ENCODE measurements around the gene CYP27C1.

The CYP27C1 gene

GRCh38 chr2:127154396-127154795 is 65.7 kb downstream of the CYP27C1 start:
- no peak for DNase-seq (ENCODE audit: low read depth in 1 of 2, low spot score in 1 of 2)

- DNase-seq (ENCODE audit: low read depth in 1 of 2, low spot score in 1 of 2), result no peak
Observed at GRCh38 chr2:127153691-127154158, 66.4 kb downstream of the CYP27C1 start.

DNA sequence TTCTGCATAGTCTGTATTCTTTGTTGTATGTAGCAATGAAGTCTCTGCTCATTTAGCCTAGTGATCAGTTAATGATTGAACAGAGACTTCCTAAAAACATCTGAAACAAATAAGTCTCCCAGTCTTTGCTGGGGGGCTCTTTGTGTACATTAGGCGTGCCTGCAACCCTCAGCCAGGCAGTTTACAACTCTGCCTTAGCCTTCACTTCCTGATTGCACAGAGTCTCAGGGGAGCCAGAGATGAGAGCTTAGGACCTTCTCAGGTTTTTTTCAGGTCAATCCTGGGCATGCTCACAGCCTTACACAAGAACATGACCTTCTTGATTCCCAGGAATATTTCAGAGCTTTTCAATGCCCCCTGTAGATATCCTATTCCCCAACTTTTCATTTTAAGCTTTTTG is 69.1 kb downstream of the CYP27C1 start:
- no peak for DNase-seq (ENCODE audit: low read depth in 1 of 2, low spot score in 1 of 2)

DNA sequence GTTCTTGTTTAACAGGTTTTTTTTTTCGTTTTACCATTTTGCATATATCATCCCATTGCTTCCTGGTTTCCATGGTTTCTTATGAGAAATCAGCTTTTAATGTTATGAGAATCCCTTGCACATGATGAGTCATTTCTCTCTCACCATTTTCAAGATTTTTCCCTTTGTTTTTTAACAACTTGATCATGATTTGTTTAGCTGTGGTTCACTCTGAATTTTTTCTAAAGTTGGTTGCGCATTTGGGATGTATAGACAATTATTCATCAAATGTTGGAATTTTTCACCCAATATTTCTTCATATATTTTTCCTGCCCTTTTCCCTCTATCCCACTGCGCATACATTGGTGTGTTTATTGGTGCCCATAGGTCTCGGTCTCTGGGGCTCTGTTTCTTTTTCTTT is 70.7 kb downstream of the CYP27C1 start:
- DNase-seq (ENCODE audit: low read depth in 1 of 2, low spot score in 1 of 2), result no peak

GRCh38 chr2:127146820-127147502 is 73.1 kb downstream of the CYP27C1 start:
- DNase-seq (ENCODE audit: low read depth in 1 of 2, low spot score in 1 of 2), result no peak

DNA sequence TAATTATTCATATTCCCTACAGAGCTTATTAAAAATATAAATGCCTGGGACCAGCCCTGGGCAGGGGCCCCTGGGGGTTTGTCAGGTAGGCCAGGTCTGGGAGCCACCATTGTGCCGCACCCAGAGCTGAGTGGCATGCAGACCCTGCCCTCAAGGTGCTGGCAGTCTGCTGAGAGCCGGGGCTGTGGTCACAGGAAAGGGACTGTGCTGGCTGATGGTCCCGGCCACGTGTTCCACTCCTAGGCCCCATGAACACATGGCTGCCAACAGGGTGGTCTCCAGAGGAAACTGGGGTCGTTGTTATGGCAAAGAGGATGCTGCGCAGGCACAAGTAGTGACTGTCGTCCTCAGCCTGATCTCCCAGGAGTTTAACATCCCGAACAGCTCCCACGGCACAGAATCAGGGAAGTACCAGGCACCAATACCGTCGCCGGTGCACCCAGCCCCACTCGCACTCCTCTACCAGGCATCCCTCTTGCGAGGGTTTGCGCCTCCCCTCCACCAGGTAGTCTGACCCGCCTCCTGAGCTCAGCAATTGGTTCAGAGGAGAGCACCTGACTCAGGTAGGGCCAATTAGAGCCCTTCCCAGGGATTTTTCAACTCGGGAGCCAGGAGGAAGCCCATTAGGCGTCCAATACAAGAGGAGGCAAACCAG is 73.9 kb downstream of the CYP27C1 start:
- DNase-seq (ENCODE audit: low read depth in 1 of 2, low spot score in 1 of 2), result no peak

GRCh38 chr2:127145280-127145895 is 74.7 kb downstream of the CYP27C1 start:
- DNase-seq (ENCODE audit: low read depth in 1 of 2, low spot score in 1 of 2), result no peak

- no peak for DNase-seq (ENCODE audit: low read depth in 1 of 2, low spot score in 1 of 2)
Observed at GRCh38 chr2:127143841-127144782, 76.0 kb downstream of the CYP27C1 start.

DNA sequence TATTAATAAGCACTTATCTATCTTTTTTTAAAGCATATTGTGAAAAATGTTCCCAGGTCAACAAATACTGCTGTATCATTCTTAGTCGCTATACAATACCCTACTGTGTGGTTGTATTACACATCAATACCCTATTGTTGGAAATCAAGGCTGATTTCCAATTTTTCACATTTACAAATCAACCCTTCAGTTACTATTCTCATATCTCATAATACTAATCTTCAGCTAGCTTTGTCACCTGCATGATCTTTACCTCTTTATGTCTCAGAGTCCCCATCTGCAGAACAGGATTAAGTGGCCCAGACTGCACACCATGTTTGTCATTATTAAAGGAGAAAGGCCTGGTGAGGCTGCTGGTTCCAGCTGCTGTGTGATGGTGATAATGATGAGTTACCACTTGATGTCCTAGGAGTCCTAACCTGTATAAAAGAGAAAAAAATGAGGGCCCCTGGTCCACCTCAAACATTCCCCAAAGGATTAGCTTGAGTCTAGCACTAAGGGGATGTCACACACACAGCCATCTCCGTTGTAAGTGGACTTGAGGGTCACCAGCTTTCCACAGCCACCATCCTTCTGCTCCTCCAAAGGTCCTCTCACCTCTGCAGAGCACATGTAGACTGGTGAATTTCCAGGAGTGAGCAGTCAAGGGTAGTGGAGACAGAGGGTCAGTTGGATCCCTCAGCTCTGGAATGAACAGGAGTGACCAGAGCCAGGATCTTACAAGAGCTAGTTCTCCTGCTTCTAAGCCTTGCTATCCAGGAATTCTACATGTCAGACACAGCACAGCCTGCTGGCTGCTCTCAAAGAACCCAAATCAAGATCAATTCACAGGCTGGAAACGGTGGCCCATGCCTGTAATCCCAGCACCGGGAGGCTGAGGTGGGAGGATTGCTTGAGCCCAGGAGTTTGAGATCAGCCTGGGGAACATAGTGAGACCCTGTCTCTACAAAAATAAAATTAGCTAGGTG is 77.2 kb downstream of the CYP27C1 start:
- DNase-seq (ENCODE audit: low read depth in 1 of 2, low spot score in 1 of 2), result no peak

DNA sequence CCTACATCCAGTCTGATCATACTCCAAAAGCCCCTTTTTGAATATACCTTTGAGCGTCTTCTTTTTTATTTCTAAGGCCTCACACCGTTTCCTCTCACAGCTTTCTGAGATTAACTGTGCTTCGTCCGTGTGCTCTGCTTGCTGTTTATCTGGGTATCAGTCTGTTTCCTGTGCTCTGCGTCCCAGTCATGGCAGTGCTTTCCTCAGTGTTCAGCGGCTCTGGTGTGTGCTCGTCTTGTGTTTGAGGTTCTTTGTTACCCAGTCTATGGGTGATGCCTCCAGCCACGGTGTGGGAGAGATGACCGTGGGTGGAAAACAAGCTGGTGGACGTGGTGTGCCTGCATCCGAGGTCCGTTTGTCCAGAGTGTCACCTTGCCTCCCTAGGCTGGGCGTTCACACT is 79.6 kb downstream of the CYP27C1 start:
- no peak for DNase-seq (ENCODE audit: low read depth in 1 of 2, low spot score in 1 of 2)

- no peak for DNase-seq (ENCODE audit: low read depth in 1 of 2, low spot score in 1 of 2)
Observed at GRCh38 chr2:127139766-127140165, 80.3 kb downstream of the CYP27C1 start.

DNA sequence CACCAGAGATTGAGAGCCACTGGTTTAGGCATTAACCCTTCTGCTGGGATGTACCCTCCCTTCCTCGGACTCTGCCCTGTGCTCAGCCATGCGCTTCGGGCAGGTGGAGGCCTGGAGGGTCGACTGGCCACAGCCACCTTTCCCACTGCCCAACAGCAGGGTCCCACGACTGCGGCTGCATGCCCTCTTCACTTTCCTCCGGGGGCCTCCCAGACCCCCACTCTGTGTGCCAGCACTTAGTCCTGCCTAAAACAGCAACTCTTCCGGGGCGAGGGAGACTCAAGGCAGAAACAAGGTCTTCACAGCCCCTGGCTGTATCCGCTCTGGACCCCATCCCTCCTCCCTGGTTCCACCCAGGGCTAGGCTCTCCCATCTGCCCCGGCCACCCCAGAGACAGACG is 81.8 kb downstream of the CYP27C1 start:
- DNase-seq (ENCODE audit: low read depth in 1 of 2, low spot score in 1 of 2), result no peak

DNA sequence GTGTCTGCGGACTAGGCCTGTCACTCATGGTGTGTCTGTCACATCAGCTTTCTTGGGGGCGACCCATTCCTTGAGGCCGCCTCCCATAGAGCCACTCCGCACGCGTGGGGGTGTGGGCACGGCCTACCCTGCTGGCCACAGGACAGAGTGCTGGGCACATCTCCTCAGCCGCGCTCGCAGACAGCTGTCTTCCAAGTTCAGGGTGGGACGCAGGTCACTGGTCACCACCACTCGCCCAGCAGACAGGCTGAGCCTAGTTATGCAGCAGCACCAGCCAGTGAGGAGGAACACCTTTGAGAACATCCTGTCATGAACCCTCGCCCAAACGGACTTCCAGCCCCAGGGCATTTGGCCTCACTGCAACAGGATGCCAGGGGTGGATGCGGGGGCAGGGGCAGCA is 82.4 kb downstream of the CYP27C1 start:
- DNase-seq (ENCODE audit: low read depth in 1 of 2, low spot score in 1 of 2), result no peak

- DNase-seq (ENCODE audit: low read depth in 1 of 2, low spot score in 1 of 2), result no peak
Observed at GRCh38 chr2:127137225-127137624, 82.9 kb downstream of the CYP27C1 start.

- no peak for DNase-seq (ENCODE audit: low read depth in 1 of 2, low spot score in 1 of 2)
Observed at GRCh38 chr2:127134833-127135830, 85.0 kb downstream of the CYP27C1 start.

GRCh38 chr2:127134235-127134634 is 85.9 kb downstream of the CYP27C1 start:
- no peak for DNase-seq (ENCODE audit: low read depth in 1 of 2, low spot score in 1 of 2)
